ENCODE data around the gene ATP9B. TPM values are rescaled to one million over a fixed set of nuclear protein-coding genes. Genes with fewer than 3 reads are reported as not detected.

The ATP9B gene
- total RNA-seq, 1 experiment from 2014 or later, result 20.9 TPM

- H3K4me3 Mint-ChIP-seq, result no peak overlapping the region
- H3K4ac ChIP-seq (ENCODE audit: low read depth, low read length), result no peak overlapping the region
- H3K9me3 Mint-ChIP-seq, result peaks cover 2 to 6% of the 10 kb centered on the region in 2 experiments; a peak in 3 of 5 replicates
- H3K79me1 ChIP-seq (ENCODE audit: insufficient read depth, low read depth, low read length, poor library complexity, severe bottlenecking), result no peaks in the 10 kb centered on the region
- H3K4me2 ChIP-seq (ENCODE audit: insufficient read depth, insufficient read length, low read length), result no peak overlapping the region
- H2BK120ac ChIP-seq (ENCODE audit: low read depth, low read length, poor library complexity, severe bottlenecking), result no peak overlapping the region
- H2AFZ ChIP-seq (ENCODE audit: low read length), result no peak overlapping the region
- no peak overlapping the region for H2AK5ac ChIP-seq (ENCODE audit: insufficient read length, low read length)
- DNase-seq, result no peak
- no peak overlapping the region for H3K56ac ChIP-seq (ENCODE audit: insufficient read length, low read depth, low read length)
- peaks cover 3% of the 10 kb centered on the region for H3K9me3 ChIP-seq (ENCODE audit: control insufficient read depth, low read depth, low read length)
- no peak overlapping the region for H4K5ac ChIP-seq (ENCODE audit: insufficient read length, low read depth, low read length)
- H3K27ac Mint-ChIP-seq, result 0 out of 7 replicates have a peak overlapping the region, but pooled peaks of 1 of the 3 experiments have one; percentile 25
- no peak overlapping the region for H2BK20ac ChIP-seq (ENCODE audit: low read depth, low read length, poor library complexity, severe bottlenecking)
- H3K79me2 ChIP-seq (ENCODE audit: insufficient read depth, low read length), result no peaks in the 10 kb centered on the region
- no peaks in the 10 kb centered on the region for H3K4me1 ChIP-seq (ENCODE audit: insufficient read depth, low read length)
- 0 out of 2 replicates have a peak overlapping the region, but pooled peaks have one; percentile 16 for H3K14ac ChIP-seq (ENCODE audit: insufficient read depth, low read length)
- no peak overlapping the region for H3K27ac ChIP-seq (ENCODE audit: insufficient read length, low read depth, low read length)
- peaks cover 10 to 16% (median 14%) of the 10 kb centered on the region in 3 experiments for H3K36me3 Mint-ChIP-seq (ENCODE audit: insufficient read depth in 1 of 3, low read depth in 3 of 3)
- TF ChIP-seq, protein P1, sequence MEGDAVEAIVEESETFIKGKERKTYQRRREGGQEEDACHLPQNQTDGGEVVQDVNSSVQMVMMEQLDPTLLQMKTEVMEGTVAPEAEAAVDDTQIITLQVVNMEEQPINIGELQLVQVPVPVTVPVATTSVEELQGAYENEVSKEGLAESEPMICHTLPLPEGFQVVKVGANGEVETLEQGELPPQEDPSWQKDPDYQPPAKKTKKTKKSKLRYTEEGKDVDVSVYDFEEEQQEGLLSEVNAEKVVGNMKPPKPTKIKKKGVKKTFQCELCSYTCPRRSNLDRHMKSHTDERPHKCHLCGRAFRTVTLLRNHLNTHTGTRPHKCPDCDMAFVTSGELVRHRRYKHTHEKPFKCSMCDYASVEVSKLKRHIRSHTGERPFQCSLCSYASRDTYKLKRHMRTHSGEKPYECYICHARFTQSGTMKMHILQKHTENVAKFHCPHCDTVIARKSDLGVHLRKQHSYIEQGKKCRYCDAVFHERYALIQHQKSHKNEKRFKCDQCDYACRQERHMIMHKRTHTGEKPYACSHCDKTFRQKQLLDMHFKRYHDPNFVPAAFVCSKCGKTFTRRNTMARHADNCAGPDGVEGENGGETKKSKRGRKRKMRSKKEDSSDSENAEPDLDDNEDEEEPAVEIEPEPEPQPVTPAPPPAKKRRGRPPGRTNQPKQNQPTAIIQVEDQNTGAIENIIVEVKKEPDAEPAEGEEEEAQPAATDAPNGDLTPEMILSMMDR (conservative IDR thresholded peaks at IDR 0.05), result no peak
- no peak overlapping the region for H2BK5ac ChIP-seq (ENCODE audit: insufficient read length, low read length)
- H3K23ac ChIP-seq (ENCODE audit: insufficient read length, low read depth, low read length), result no peak overlapping the region
- no CpG with 5 or more reads among the region's 12 CpGs for WGBS (ENCODE audit: extremely low coverage, insufficient read length, low lambda C conversion rate)
- no peaks in the 10 kb centered on the region for H3K23me2 ChIP-seq (ENCODE audit: insufficient read length, low read depth, low read length, poor library complexity, severe bottlenecking)
- H2BK15ac ChIP-seq (ENCODE audit: low read depth, low read length), result no peak overlapping the region
- H3K18ac ChIP-seq (ENCODE audit: insufficient read length, low read depth, low read length), result no peak overlapping the region
- H3K9ac ChIP-seq (ENCODE audit: extremely low read depth, insufficient read length, low read length), result no peak overlapping the region
- peaks cover 5 to 7% of the 10 kb centered on the region in 2 experiments for H3K4me1 Mint-ChIP-seq
- H4K20me1 ChIP-seq (ENCODE audit: control insufficient read depth, insufficient read depth, insufficient read length), result no peaks in the 10 kb centered on the region
- no peak overlapping the region for H3T11ph ChIP-seq (ENCODE audit: low read length)
- no peak overlapping the region for H4K8ac ChIP-seq (replicated peaks; ENCODE audit: insufficient read length, low read depth, low read length)
- H3K27me3 ChIP-seq (ENCODE audit: insufficient read depth, low read length), result no peaks in the 10 kb centered on the region
- no peaks in the 10 kb centered on the region for H3K27me3 Mint-ChIP-seq (ENCODE audit: low read depth)
- no peak overlapping the region for H2BK12ac ChIP-seq (ENCODE audit: insufficient read length, low read depth, low read length)
- H4K91ac ChIP-seq (ENCODE audit: insufficient read length, low read depth, low read length), result no peak overlapping the region
Measured at GRCh38 chr18:79314838-79315388, 245.7 kb downstream of the ATP9B start.
